ENCODE data around the gene SEC24D.

Gene SEC24D

DNA sequence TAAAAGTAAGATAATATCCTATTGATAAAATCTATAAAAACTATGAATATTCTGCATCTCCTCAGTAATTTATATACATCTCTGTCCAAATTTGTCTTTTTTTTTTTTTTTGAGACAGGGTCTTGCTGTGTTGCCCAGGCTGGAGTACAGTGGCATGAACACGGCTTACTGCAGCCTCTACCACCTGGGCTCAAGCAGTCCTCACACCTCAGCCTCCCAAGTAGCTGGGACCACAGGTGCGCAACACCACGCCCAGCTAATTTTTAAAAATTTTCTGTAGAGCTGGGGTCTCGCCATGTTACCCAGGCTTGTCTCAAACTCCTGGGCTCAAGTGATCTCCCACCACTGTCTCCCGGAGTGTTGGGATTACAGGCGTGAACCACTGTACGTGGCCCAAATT lies 12.3 kb upstream of the SEC24D start:
- no peak overlapping the region for H3K4me3 ChIP-seq
- no peak overlapping the region for H3K27ac ChIP-seq

DNA sequence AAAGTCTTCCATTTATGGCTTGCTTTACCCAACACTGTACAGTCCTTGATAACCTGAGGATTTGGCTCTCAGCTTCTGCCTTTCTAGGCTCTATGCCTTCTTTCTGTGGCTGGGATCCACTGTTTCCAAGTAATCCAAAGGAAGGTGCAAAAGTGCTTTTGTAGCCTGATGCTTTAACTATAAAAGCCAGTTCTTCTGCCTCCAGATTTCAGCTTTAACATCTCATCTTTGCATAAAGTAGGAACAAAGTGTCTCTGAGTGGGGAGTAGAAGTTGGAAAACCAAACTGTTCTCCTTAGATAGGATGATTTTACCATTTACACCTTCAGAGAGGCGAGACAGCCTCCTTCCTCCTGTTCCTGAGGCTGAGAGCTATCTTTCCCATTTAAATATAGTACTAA lies 11.1 kb upstream of the SEC24D start:
- Histone ChIP-seq H3K27ac (no peak overlapping the region), H3K4me3 (no peak overlapping the region)

DNA sequence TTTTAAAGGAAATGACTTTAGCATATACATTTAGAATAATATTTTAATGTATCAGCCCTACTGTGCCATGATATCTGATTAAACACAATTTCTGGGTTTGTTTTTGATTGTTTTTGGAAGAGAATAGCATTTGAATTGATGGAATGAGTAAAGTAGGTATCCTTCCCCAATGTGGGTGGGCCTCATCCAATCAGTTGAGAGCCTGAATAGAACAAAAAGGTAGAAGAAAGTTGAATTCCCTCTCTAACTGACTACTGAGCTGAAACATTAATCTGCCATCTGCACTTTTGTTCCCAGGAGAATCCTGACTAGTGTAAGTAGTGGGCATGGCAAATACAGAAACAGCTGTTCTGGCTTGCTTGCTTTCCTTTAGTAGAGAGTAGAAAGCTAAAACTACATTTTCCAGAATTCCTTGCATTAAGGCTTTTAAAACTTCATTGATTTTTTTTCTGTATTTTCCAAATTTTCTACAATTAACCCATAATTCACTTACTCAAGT lies 9.7 kb upstream of the SEC24D start:
- Histone ChIP-seq H3K4me3 (no peak overlapping the region), H3K27ac (no peak overlapping the region)

DNA sequence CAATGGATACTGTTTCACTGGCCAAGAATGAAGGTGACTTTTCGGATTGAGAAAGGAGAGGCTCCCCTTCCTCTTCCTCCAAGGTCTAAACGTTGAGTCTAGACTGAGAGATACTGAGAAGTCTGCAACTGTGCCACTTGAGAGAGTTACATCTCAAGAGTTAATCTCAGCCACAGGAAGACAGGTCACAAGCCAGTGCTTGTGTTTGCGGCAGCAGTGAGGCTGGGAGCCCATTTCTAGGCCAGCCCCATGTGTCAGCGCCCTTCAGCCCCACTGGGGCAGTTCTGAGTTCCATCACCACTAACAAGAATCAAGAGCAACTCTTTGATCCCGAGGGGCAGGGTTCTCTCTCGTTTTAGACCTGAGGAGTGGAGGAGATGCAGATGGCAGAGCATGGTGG lies 7.3 kb upstream of the SEC24D start:
- H3K4me3 ChIP-seq: no peak overlapping the region
- no peak overlapping the region for H3K27ac ChIP-seq

- Histone ChIP-seq H3K4me3 (no peak overlapping the region), H3K27ac (no peak overlapping the region)
Measured at GRCh38 chr4:118842055-118842454, 6.1 kb upstream of the SEC24D start.

- no peak overlapping the region for H3K27ac ChIP-seq
Measured at GRCh38 chr4:118839221-118839927, 3.4 kb upstream of the SEC24D start.

GRCh38 chr4:118837121-118837507 lies 1.2 kb upstream of the SEC24D start:
- Histone ChIP-seq H3K4me3 (peak overlapping the region in 1 of 7 experiments; percentile 82), H3K27ac (peak overlapping the region in 2 of 21 experiments; percentile 92 to 93)

More at GRCh38 chr4:118839221-118839927, 3.4 kb upstream of the SEC24D start:
- H3K4me3 ChIP-seq: no peak overlapping the region

GRCh38 chr4:118836301-118837120 lies 585 bp upstream of the SEC24D start:
- Histone ChIP-seq H3K4me3 (peak overlapping the region; percentile 67 to 99 (median 96)), H3K27ac (peak overlapping the region in 17 of 21 experiments; percentile 30 to 97 (median 90))

DNA sequence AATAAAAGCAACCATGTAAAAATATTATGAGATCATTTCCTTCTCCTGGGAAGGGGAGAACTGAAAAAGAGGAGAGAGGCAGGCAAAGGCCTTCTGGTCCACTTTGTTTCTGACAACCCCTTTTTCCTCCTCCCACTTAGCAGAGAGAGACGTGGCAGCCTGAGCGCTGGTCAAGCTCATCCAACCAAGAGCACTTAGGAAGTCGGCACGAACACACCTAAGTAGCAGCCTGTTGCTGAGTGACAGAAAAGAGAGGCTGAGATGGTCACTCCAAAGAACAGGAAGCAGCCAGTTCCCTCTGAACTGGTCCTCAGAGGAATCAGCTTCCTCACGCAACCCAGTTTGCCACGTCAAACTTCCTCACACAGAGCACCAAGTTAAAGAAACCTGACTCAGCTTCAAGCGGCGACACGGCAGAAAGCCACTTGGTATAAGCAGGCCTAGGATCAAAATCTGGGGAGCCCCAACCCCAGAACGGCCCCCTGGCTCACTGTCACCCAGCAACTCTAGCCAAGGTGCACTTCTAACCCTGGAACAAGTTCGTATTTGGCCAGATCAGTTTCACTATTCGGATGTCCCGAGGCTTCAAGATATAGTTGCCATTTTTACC lies 861 bp downstream of the SEC24D start:
- Histone ChIP-seq H3K4me3 (peak overlapping the region; percentile 67 to 99 (median 96)), H3K27ac (peak overlapping the region in 20 of 21 experiments; percentile 84 to 99 (median 92))

DNA sequence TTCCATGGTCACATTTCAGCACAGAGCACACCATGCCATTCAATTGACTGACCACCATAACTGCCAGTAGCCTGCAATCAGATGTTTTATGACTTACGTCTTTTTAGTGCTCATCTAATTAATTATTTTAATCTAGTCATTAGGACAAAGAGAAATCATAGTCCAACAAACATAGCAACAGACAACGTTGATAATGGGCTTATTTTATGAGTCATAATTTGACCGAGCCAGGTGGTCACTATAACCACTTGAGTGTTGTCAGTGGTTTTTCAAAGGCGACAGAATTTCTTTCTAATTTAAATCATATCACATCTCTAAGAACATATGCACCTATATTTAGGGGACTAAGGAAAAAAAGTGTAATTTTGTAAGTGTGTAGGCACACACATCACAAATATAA lies 1.9 kb downstream of the SEC24D start:
- peak overlapping the region in 1 of 7 experiments; percentile 96 for H3K4me3 ChIP-seq
- H3K27ac ChIP-seq: no peak overlapping the region

GRCh38 chr4:118833192-118833820 lies 2.6 kb downstream of the SEC24D start:
- no peak overlapping the region for H3K27ac ChIP-seq

GRCh38 chr4:118829107-118829506 lies 6.8 kb downstream of the SEC24D start:
- no peak overlapping the region for H3K4me3 ChIP-seq

More at GRCh38 chr4:118833192-118833820, 2.6 kb downstream of the SEC24D start:
- no peak overlapping the region for H3K4me3 ChIP-seq

GRCh38 chr4:118826723-118827444 lies 9.0 kb downstream of the SEC24D start:
- Histone ChIP-seq H3K4me3 (no peak overlapping the region), H3K27ac (peak overlapping the region in 1 of 21 experiments; percentile 4)

More at GRCh38 chr4:118829107-118829506, 6.8 kb downstream of the SEC24D start:
- H3K27ac ChIP-seq: no peak overlapping the region

GRCh38 chr4:118825799-118826198 lies 10.1 kb downstream of the SEC24D start:
- Histone ChIP-seq H3K27ac (no peak overlapping the region), H3K4me3 (no peak overlapping the region)

- H3K4me3 ChIP-seq: no peak overlapping the region
- no peak overlapping the region for H3K27ac ChIP-seq
Measured at GRCh38 chr4:118824141-118824540, 11.8 kb downstream of the SEC24D start.

DNA sequence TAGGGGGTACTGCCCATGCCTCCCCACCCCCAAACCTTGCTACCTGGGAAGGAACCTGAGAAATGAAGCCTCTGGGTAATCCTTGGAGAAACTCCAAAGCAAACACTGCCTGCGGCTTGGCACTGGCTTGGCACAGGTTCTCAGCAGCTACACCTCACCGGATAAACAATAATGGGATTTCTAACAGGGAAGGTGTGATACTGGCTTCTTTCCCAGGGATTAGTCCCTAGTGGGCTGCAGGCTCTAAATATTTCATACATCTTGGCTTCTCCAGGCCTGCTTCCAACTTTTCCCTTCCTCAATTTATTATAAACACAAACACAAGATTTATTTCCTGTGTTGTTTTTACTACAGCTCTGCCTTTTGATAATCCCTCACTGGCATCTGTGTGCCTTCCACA lies 12.5 kb downstream of the SEC24D start:
- no peak overlapping the region for H3K4me3 ChIP-seq
- H3K27ac ChIP-seq: no peak overlapping the region

DNA sequence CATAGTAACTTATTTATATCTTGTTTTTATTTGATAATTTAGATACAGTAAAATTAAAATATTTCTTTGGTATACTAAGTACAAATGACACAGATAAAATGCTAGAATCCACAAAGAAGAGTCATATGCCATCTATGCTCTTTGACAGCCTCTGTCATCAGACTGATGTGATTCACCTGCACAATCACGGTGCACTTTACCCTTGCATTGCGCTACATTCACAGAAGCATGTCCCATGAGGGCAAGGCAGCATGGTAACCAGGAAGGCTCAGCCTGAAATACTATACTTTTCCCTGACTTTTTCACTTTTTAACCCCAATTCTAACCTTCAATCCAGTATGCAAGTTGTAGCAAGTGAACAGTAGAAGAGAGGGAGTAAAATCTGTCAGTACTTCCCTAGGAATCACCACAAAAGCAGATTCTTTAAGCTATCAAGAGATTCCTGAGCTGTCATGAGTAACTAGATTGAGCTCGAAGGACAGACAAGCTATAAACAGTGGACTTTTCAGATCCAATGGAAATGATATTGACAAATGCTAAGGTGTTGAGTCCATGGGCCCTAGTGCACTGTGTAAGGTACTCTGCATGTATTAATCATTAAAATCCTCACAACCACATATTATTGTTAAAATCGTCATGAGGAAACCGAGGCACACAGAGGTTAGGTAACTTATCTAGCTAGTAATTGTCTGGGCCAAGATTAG lies 14.2 kb downstream of the SEC24D start:
- H3K27ac ChIP-seq: no peak overlapping the region
- H3K4me3 ChIP-seq: no peak overlapping the region

GRCh38 chr4:118817178-118817930 lies 18.6 kb downstream of the SEC24D start:
- Histone ChIP-seq H3K27ac (no peak overlapping the region), H3K4me3 (no peak overlapping the region)

Measured in skin epidermis (tissue), 12 donors.